NT2/D1 (cell line): ENCODE results near the gene DAZ1.
"Not testable (repeated sequence)": the region's sequence is repeated elsewhere in the genome, so short reads cannot be mapped to it uniquely, and the experiment has no call there.

ENCODE experiments used
- DNase-seq: peaks from one replicate; pipeline ENCODE4 v3.0.0-alpha.2; 2011; ENCODE audit warnings: low read depth, low spot score
- H3K27me3 ChIP-seq: 2 replicates; pipeline ENCODE4 v1.6.0; 2011; ENCODE audit warnings: mild to moderate bottlenecking; ENCODE audit not compliant: insufficient read length, insufficient read depth
- H3K36me3 ChIP-seq: 2 replicates; pipeline ENCODE4 v1.6.1; 2011; ENCODE audit warnings: mild to moderate bottlenecking, low read length, mixed read lengths; ENCODE audit not compliant: insufficient read depth, insufficient read length
- H3K4me1 ChIP-seq: 2 replicates; pipeline ENCODE4 v1.5.1; 2011; ENCODE audit not compliant: insufficient read depth, insufficient read length
- H3K4me3 ChIP-seq: 2 replicates; pipeline ENCODE4 v1.5.1; 2011; ENCODE audit warnings: low read depth; ENCODE audit not compliant: insufficient read length
- H3K9ac ChIP-seq: 2 replicates; pipeline ENCODE4 v1.6.0; 2011; ENCODE audit warnings: low read depth; ENCODE audit not compliant: insufficient read length
- H3K9me3 ChIP-seq: 2 replicates; pipeline ENCODE4 v1.5.1; 2011; ENCODE audit warnings: mild to moderate bottlenecking, low read length; ENCODE audit not compliant: insufficient read depth

The DAZ1 gene

GRCh38 chrY:23198908-23199307, at the start of gene DAZ1:
Gene DAZ1 (minus strand): TSS chrY:23199008. CDS start chrY:23198800, 208 bp downstream.
- H3K36me3 ChIP-seq, H3K27me3 ChIP-seq, DNase-seq, H3K9me3 ChIP-seq, H3K4me1 ChIP-seq, H3K4me3 ChIP-seq, H3K9ac ChIP-seq: not testable (repeated sequence)

GRCh38 chrY:23219233-23219632, 20.4 kb upstream of the DAZ1 start, which contains the start of gene DAZ2:
Gene DAZ2 (plus strand): TSS chrY:23219533. CDS start chrY:23219741, 208 bp downstream.
- H3K4me3 ChIP-seq, H3K9ac ChIP-seq, DNase-seq, H3K9me3 ChIP-seq, H3K4me1 ChIP-seq, H3K27me3 ChIP-seq, H3K36me3 ChIP-seq: not testable (repeated sequence)

GRCh38 chrY:23210681-23211080, 11.9 kb upstream of the DAZ1 start:
- not testable (repeated sequence) for H3K9me3 ChIP-seq, DNase-seq, H3K4me3 ChIP-seq, H3K36me3 ChIP-seq, H3K9ac ChIP-seq, H3K4me1 ChIP-seq, H3K27me3 ChIP-seq

- H3K4me1 ChIP-seq, H3K9me3 ChIP-seq, H3K27me3 ChIP-seq, H3K36me3 ChIP-seq, H3K9ac ChIP-seq, H3K4me3 ChIP-seq, DNase-seq: not testable (repeated sequence)
Measured at GRCh38 chrY:23209802-23210495, 11.1 kb upstream of the DAZ1 start.

GRCh38 chrY:23207455-23207854, 8.6 kb upstream of the DAZ1 start:
- H3K27me3 ChIP-seq, H3K9me3 ChIP-seq, DNase-seq, H3K4me3 ChIP-seq, H3K9ac ChIP-seq, H3K4me1 ChIP-seq, H3K36me3 ChIP-seq: not testable (repeated sequence)
